HEK293T (cell line): ENCODE results near the gene MLH3.

Source experiments
- ARNT ChIP-seq: fragments of 450-650 bp; IDR thresholded peaks from 2 replicates; pipeline ENCODE4 v1.6.1; 2017; ENCODE audit warnings: mild to moderate bottlenecking
- BHLHE40 ChIP-seq: fragments of 450-650 bp; IDR thresholded peaks from 2 replicates; pipeline ENCODE4 v1.6.1; 2016; ENCODE audit warnings: mild to moderate bottlenecking, moderate library complexity, borderline replicate concordance
- ELF4 ChIP-seq: fragments of 450-650 bp; IDR thresholded peaks from 2 replicates; pipeline ENCODE4 v1.6.1; 2017; ENCODE audit warnings: antibody characterized with exemption
- FOXA1 ChIP-seq: fragments of 450-650 bp; IDR thresholded peaks from 2 replicates; pipeline ENCODE4 v1.6.1; 2016; ENCODE audit warnings: mild to moderate bottlenecking
- FOXK2 ChIP-seq: fragments of 450-650 bp; IDR thresholded peaks from 2 replicates; pipeline ENCODE4 v1.6.1; 2016; ENCODE audit warnings: mild to moderate bottlenecking
- FOXM1 ChIP-seq: fragments of 450-650 bp; IDR thresholded peaks from 2 replicates; pipeline ENCODE4 v1.6.1; 2017; ENCODE audit warnings: mild to moderate bottlenecking, borderline replicate concordance
- NFRKB ChIP-seq: fragments of 450-650 bp; IDR thresholded peaks from 2 replicates; pipeline ENCODE4 v1.6.1; 2016; ENCODE audit warnings: mild to moderate bottlenecking, moderate library complexity
- PKNOX1 ChIP-seq: fragments of 450-650 bp; IDR thresholded peaks from 2 replicates; pipeline ENCODE4 v1.6.1; 2016
- SP1 ChIP-seq: fragments of 450-650 bp; IDR thresholded peaks from 2 replicates; pipeline ENCODE4 v1.6.1; 2017
- SUZ12 ChIP-seq: fragments of 450-650 bp; IDR thresholded peaks from 2 replicates; pipeline ENCODE4 v1.6.1; 2016; ENCODE audit warnings: mild to moderate bottlenecking
- TARDBP ChIP-seq: fragments of 450-650 bp; IDR thresholded peaks from 2 replicates; pipeline ENCODE4 v1.6.1; 2016
- ZNF384 ChIP-seq: fragments of 450-650 bp; IDR thresholded peaks from 2 replicates; pipeline ENCODE4 v1.6.1; 2016

GRCh38 chr14:75046275-75046674 lies 5.0 kb downstream of the MLH3 start:
- no peak for TF ChIP-seq FOXM1
- TF ChIP-seq TARDBP: no peak
- TF ChIP-seq ARNT: no peak
- TF ChIP-seq FOXK2: no peak
- TF ChIP-seq PKNOX1: no peak
- TF ChIP-seq ZNF384: no peak
- no peak for TF ChIP-seq SP1
- no peak for TF ChIP-seq SUZ12
- TF ChIP-seq FOXA1: no peak
- no peak for TF ChIP-seq BHLHE40
- no peak for TF ChIP-seq NFRKB
- no peak for TF ChIP-seq ELF4
